ENCODE measurements around the gene NEB.

GRCh38 chr2:151783133-151783520, 48.9 kb upstream of the NEB start:
- TF ChIP-seq CTCF (IDR thresholded peaks at IDR 0.05) (no peak), KDM1A (IDR thresholded peaks at IDR 0.05; ENCODE audit: low read depth) (no peak), POLR2AphosphoS2 (conservative IDR thresholded peaks at IDR 0.05; ENCODE audit: low read length) (no peak), CBX2 (IDR thresholded peaks at IDR 0.05; ENCODE audit: borderline replicate concordance, low read depth) (no peak), RAD21 (conservative IDR thresholded peaks at IDR 0.05 in 1 of 2, IDR thresholded peaks at IDR 0.05 in 1 of 2) (no peak), POLR2A (IDR thresholded peaks at IDR 0.05; ENCODE audit: low read length) (no peak), SMC3 (IDR thresholded peaks at IDR 0.05) (no peak), MAFK (IDR thresholded peaks at IDR 0.05; ENCODE audit: partially characterized antibody) (no peak), KDM5A (IDR thresholded peaks at IDR 0.05) (no peak), BHLHE40 (IDR thresholded peaks at IDR 0.05; ENCODE audit: low read depth, low read length) (no peak)
